ENCODE results near the gene GALNT2.
A peak's percentile ranks its signal among the peaks of the same experiment; 100 is the strongest.

GALNT2 gene

GRCh38 chr1:230194525-230194924 is 127.5 kb downstream of the GALNT2 start:
- no peak for DNase-seq

DNA sequence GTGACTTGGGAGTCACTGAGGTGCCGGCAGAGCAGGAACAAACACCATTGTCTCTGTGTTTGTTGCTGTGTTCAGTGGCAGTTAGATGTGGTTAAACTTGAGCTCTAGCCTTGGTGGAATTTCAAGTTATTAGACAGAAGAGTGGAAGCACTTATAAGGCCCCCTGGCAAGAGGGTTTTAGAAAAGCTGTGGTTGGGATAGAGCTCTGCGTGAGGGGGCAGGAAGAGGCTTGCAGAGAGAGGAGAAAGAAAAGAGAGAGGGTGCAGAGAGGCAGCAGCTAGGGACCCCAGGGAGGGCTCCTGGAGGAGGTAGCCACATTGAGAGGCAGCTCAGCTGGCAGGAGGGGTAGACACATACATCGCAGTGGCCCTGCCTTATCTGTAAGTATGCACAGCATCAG is 128.2 kb downstream of the GALNT2 start:
- DNase-seq, result no peak

DNA sequence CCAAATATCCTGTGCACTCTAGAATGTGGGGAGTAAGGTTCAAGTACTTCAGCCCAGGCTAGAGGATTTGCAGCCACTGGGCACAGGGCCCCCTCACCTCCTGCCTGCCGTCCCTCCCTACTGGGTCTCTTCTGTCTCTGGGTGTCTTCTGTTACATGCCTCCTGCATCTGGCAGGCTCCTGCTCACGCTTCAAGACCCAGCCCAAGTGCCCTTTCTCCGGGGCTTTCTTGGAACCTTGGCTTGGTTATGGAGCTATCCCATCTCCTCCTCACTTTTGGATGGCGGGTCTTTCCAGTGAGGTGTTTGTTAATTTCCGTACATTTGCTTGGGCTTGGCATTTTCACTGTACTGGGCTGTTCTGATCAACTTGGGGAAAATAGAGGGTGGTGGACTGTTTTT is 129.0 kb downstream of the GALNT2 start:
- DNase-seq, result no peak

DNA sequence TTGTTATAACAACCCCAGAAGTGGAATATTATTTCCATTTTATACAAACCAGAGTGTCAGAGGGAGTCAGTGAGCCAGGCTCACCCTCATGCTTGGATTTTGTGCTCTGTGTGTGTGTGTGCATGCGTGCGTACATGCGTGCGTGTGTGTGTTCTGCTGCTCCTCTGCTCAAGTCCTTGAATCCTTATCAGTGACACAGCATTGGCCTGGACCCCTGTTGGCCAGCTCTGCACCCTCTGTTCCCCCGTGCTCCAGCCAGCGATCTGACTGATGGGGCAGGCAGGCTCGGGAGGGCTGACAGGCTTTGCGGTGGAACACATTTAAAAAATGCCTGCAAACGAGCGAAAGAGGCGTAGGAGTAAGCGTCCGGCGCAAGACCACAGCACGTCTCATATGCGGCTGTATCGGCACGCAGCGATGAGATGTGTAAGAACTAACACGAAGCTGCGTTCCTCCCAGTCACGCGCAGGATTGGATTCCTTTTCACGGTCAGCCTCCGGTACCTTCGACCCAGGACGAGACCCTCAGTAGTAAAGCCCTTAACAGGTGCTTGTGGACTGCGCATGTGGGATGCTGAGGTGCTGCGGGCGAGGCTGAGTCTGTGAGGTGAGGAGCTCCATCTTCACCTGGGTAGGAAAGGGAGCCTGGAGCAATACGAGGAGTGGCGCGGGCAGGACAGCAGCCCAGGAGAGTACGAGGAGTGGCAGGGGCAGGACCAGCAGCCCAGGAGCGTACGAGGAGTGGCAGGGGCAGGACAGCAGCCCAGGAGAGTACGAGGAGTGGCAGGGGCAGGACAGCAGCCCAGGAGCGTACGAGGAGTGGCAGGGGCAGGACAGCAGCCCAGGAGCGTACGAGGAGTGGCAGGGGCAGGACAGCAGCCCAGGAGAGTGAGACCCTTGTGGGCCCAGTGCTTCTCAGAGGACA is 130.9 kb downstream of the GALNT2 start:
- no peak for DNase-seq

GRCh38 chr1:230199034-230199433 is 132.0 kb downstream of the GALNT2 start:
- DNase-seq, result no peak

DNA sequence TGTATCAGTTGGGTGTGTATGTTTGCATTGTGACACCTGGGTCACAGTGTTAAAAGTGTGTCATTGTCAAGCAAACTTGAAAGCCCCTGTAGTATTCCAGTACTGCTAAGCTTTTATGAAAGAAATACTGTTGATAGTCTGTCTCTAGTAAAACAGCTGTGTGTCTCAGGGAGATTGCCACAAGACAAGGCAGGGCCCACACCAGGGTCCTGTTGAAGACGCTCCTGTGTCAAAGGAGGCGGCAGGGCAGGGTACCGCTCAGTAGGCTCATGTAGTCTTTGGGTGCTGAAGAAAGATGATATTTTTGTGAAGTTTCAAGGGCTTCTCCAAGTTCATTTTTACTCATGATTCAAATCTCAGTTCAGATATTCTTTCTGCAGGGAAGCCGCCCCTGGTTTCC is 132.5 kb downstream of the GALNT2 start:
- DNase-seq, result no peak

- DNase-seq, result no peak
Observed at GRCh38 chr1:230200276-230200675, 133.2 kb downstream of the GALNT2 start.

DNA sequence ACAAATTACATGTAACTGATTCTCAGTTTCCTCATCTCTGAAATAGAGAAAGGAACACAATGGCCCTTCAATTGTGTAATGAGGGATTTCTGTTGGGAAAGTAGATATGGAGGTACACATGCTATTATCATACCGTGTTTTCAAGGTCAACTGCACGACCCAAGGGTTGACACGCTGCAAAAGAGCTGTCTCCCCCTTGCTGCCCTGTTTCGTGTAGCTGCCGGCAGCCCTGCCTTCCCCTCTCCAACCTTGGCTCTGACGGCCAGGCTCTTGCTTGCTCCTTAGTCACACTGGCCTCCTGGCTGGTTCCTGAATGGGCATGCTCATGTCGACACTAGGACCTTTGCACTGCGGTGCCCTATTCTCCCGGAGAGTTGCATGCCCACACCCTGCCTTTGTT is 134.4 kb downstream of the GALNT2 start:
- no peak for DNase-seq

- DNase-seq, result no peak
Observed at GRCh38 chr1:230204842-230205241, 137.8 kb downstream of the GALNT2 start.

GRCh38 chr1:230205719-230206198 is 138.7 kb downstream of the GALNT2 start:
- DNase-seq, result no peak

GRCh38 chr1:230206207-230206606 is 139.2 kb downstream of the GALNT2 start:
- no peak for DNase-seq

DNA sequence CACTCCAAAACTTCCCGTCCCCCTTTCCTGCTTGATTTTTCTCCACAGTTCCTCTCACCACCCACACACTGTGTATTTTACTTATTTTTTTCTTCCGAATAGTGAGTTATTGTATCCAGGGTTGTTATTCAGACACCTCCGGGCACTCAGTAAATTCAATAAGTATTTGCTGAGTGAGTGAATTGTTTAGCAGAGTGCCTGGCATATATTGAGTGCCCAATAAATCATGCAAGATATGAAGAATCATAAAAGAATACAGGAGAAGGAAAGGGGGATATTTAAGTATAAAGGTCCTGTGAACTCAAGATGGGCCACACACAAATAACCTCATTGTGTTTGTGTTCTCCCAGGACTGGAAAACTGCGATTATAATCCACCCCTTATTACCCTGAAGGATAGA is 139.9 kb downstream of the GALNT2 start:
- no peak for DNase-seq

GRCh38 chr1:230207598-230207997 is 140.6 kb downstream of the GALNT2 start:
- DNase-seq, result no peak

DNA sequence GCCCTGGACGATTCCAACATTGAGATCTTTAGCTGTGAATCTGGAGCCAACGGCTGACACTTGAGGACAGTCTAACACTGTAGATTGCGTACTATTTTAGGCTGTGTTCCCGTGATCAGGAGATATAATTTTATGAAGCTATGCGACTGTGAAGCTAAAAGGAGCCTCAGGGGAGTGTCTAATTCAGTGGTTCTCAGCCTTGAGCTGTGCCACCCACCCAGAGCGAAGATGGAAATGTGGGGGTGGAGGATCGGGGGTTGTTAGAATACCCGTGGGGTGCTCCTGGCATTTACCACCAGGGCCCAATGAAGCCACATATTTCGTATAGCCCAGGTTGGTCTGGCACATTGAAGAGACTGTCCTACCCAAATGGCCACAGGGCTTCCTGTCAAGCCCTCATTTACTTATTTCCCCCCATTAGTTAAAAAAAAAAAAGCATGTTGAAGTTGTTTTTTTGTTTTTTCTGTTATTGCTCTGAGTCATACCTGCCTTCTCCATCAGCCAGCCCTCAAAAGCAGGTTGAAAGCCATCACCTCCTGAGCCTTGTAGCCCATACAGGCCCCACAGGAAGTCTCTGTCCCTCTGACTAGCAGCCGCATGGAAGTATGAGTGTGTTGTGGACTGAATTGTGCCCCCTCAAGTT is 141.7 kb downstream of the GALNT2 start:
- peak; percentile 13 for DNase-seq

GRCh38 chr1:230210326-230210980 is 143.4 kb downstream of the GALNT2 start:
- no peak for DNase-seq

- no peak for DNase-seq
Observed at GRCh38 chr1:230210981-230211336, 143.9 kb downstream of the GALNT2 start.

DNA sequence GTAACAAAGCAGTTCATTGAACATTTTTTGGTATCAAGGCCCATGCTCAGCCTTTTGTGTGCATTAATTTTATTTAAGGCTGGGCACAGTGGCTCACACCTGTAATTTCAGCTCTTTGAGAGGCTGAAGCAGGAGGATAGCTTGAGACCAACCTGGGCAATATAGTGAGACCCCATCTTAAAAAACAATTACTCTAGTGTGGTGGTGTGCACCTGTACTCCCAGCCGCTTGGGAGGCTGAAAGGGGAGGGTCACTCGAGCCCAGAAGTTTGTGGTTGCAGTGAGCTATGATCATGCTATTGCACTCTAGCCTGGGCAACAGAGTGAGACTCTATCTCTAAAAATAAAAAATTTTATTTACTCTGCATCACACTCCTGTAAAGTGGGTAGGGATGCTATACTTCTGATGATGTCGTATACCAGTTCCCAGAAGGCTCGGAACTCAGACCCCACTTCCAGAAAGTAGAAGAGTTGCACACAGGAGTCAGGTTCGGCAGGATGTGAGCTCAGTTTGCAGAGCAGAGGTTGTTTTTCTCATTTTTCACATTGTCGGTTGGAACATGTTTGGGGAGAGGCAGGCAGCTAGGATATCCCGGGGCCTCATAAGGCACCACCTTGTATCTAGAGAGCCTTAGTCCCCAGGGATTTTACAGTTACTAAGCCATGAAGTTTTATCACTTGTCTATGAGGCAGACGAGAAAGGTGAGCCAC is 144.6 kb downstream of the GALNT2 start:
- no peak for DNase-seq

DNA sequence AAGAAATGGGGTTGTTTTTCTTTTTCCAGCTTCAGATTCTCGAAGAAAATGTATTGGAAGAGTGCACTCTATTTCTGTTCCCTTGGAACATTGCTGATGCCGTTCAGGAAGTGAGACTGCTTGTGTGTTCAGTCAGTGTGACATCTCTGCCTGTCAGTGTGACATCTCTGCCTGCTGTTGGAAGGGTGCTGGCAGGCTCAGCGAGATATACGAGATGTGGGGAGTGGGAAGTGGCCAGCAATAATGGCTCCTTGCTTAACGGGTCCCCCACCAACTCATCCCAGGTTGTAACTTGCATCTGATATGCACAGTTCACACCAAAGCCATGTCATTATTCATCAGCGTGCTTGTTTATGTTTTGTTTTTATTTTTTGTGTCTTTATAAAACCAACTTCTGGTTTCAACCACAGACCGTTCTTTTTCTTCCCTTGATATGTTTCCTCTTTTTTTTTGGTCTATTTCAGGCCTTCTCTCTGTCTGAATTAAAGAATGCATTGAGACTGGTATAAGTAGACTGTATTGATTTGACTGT is 145.4 kb downstream of the GALNT2 start:
- DNase-seq, result no peak

DNA sequence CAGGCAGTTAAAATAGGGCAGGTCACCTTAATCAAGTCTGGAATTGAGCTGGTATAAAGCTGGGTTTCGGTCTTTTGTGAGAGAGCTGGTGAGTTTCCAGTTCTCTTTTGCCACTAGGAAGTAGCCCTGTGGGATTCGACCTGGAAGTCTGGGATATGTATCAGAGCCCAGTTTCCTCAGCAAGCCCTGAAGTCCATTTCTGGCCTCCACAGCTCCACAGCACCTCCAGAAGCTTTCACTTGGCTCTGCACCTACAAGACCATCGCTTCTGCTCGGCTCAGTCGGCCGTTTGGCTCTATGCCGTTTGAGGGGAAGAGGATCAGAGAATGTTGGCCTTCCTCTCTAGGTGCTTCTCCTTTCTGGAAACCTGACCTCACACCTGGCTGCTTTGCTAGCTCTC is 148.0 kb downstream of the GALNT2 start:
- no peak for DNase-seq

DNA sequence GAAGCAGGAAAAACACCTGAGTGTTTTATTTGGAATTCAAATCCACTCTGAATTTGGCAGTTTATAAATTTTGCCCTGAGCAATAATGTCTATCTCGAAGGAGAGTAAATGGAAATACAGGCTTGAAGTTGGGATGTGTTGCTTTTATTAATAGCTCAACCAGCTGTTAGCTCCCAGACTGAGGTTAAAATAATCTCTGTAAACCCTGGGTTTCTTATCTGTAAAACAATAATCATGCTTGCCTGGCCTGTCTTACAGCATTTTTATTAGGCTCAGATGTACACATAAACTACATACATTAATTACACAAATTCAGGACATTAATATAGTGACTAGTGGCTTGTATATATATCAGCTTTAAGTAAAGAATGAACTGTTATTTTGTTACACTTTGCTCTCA is 148.5 kb downstream of the GALNT2 start:
- DNase-seq, result no peak

- DNase-seq, result no peak
Observed at GRCh38 chr1:230216896-230217295, 149.9 kb downstream of the GALNT2 start.

DNA sequence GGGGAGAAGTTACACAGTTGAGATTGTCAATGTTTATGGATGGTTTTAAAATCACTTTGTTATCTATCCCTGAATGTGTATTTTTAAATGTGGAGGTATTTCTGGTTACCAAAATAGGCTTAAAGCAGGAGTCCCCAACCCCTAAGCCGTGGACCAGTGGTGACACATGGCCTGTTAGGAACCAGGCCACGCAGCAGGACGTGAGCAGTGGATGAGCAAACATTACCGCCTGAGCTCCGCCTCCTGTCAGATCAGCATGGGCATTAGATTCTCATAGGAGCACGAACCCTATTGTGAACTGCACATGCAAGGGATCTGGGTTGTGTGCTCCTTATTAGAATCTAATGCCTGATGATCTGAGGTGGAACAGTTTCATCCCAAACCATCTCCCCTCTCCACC is 151.6 kb downstream of the GALNT2 start:
- no peak for DNase-seq

Measured in CD4-positive, alpha-beta T cell treated with Interleukin-10 for 1 hour (primary cell).